Skeletal muscle tissue (tissue), 4 donors: ENCODE results near the gene WDR13. TPM values are rescaled to one million over a fixed set of nuclear protein-coding genes. Genes with fewer than 3 reads are reported as not detected.
A peak's percentile ranks its signal among the peaks of the same experiment; 100 is the strongest.

Experiments
- H3K27ac ChIP-seq: one replicate; pipeline ENCODE4 v1.7.0; 2013; ENCODE audit warnings: mild to moderate bottlenecking, low read depth, low read length, inconsistent platforms
- H3K27me3 ChIP-seq, 3 donors: one replicate each; pipeline ENCODE4 v1.7.0; 2013; ENCODE audit warnings: low read length in 3 of 3; ENCODE audit not compliant: control insufficient read depth in 3 of 3, insufficient read depth in 3 of 3
- H3K36me3 ChIP-seq, 3 donors: one replicate each; pipeline ENCODE4 v1.7.0; 2013; ENCODE audit warnings: low read length in 3 of 3; ENCODE audit not compliant: control insufficient read depth in 3 of 3, insufficient read depth in 3 of 3
- H3K4me1 ChIP-seq, 3 donors: one replicate each; pipeline ENCODE4 v1.7.0; 2013; ENCODE audit warnings: low read length in 3 of 3, mild to moderate bottlenecking in 3 of 3; ENCODE audit not compliant: control insufficient read depth in 3 of 3, insufficient read depth in 3 of 3
- H3K4me3 ChIP-seq, 3 donors: one replicate each; pipeline ENCODE4 v1.7.0; 2013; ENCODE audit warnings: low read length in 3 of 3
- H3K9ac ChIP-seq, 3 donors: one replicate each; pipeline ENCODE4 v1.7.0; 2013; ENCODE audit warnings: low read length in 3 of 3, mild to moderate bottlenecking in 3 of 3, moderate library complexity in 2 of 3, low read depth in 1 of 3
- H3K9me3 ChIP-seq, 3 donors: one replicate each; pipeline ENCODE4 v1.7.0; 2013; ENCODE audit warnings: low read length in 3 of 3; ENCODE audit not compliant: control insufficient read depth in 3 of 3
- total RNA-seq: library from RNA; depleted of rRNA; stranded (reverse); fragments of >200 nt; gene quantifications from one replicate; pipeline ENCODE4 v1.2.3, GENCODE V29; 2014
- donor health status: Osteomylitis.

Gene WDR13
- total RNA-seq, 1 donor from 2014 or later = 50.6 TPM

DNA sequence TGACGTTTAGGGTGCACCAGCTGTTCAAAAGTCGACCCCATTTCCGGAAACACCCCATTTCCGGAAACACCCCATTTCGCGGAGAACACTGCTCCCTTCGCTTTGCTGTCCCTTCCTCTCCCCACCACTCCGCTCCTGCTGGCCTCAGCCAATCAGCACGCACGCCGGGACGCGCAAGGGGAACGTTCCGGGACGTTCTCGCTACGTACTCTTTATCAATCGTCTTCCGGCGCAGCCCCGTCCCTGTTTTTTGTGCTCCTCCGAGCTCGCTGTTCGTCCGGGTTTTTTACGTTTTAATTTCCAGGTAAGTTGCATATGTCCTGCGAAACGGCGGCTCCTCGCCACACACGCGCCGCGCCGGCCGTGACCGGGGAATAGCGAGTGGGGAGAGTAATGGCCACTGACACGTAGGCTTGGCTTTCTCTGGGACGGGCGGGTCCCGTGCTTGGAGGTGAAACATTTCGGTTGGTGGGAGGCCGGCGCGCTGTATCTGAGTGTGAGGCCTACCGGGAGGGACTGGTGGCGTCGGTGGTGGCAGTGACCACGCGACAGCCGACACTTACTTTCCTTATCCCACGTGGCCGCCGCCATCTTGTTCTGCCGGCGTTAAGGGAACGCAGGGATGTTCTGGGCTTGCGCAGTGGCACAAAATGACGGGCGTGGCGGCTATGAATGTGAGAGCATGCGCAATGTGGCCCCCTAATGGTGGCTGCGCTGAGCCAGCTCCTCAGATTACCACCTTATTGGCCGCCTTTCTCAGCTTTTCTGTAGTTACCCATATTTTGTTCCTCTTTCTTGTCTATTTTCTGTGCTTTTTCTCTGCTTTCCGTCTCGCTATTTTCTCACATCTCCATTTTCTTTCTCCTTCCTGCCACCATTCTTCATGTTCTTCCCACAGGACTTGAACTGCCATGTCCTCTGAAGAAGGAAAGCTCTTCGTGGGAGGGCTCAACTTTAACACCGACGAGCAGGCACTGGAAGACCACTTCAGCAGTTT, 22.7 kb upstream of the WDR13 start, which contains the start of gene RBM3:
Gene RBM3 (plus strand): TSS at position 215 of the 997 bp plus-strand sequence. CDS start 697 bp downstream, at position 912.
- Histone ChIP-seq H3K9me3 (no peaks in the 10 kb centered on the region), H3K4me1 (peaks cover 11 to 18% (median 16%) of the 10 kb centered on the region in 3 donors), H3K4me3 (peak within 1 kb of the TSS; percentile 71 to 90 (median 84)), H3K27ac (peak within 1 kb of the TSS; percentile 99), H3K9ac (peak within 1 kb of the TSS; percentile 90 to 95 (median 94)), H3K27me3 (no peaks in the 10 kb centered on the region), H3K36me3 (peaks cover 19 to 28% (median 21%) of the 10 kb centered on the region in 3 donors)

DNA sequence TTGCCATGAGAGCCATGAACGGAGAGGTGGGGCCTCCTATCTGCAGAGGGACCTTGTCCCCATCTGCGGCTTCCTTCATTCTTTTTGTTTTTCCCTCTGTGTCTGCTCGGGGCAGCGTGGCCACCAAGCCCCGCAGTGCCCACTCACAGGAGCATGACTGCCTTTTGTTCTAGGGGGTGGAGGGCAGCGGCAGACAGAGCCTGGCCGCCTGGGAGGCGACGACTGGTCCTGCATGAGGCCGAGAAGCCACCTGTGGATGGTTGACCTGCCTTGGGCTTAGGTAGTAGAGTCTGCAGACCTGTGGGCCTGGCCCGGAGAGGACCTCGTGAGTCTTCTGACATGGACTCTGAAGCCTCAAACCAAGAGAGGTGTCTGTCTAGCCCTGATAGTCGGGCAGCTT, 21.6 kb upstream of the WDR13 start:
- Histone ChIP-seq H3K36me3 (peaks cover 19 to 28% (median 23%) of the 10 kb centered on the region in 3 donors), H3K4me1 (peaks cover 11 to 18% (median 16%) of the 10 kb centered on the region in 3 donors), H3K4me3 (peak overlapping the region; percentile 71 to 90 (median 84)), H3K27me3 (no peaks in the 10 kb centered on the region), H3K9ac (peak overlapping the region in 2 of 3 donors; percentile 33 to 90), H3K27ac (peak overlapping the region; percentile 99), H3K9me3 (no peaks in the 10 kb centered on the region)

DNA sequence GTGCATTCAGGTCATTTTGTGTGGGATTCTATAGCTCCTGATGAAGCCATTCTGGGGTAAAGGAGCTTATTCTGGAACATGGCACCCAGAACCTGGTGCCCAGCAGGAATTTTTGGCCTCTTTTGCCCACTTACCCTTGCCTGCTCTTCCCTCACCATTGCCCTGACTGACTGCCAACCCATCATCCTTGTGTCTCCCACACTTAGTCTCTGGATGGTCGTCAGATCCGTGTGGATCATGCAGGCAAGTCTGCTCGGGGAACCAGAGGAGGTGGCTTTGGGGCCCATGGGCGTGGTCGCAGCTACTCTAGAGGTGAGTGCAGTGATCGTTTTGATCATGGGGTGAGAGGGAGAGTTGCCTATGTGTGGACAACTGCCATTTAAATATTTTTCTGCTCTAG, 21.2 kb upstream of the WDR13 start:
- H3K4me3 ChIP-seq = peak overlapping the region in 1 of 3 donors; percentile 12
- H3K9me3 ChIP-seq = no peaks in the 10 kb centered on the region
- H3K27ac ChIP-seq = peak overlapping the region; percentile 99
- H3K9ac ChIP-seq = peak overlapping the region; percentile 2 to 42 (median 33)
- peaks cover 11 to 18% (median 16%) of the 10 kb centered on the region in 3 donors for H3K4me1 ChIP-seq
- H3K36me3 ChIP-seq = peaks cover 19 to 28% (median 23%) of the 10 kb centered on the region in 3 donors
- H3K27me3 ChIP-seq = no peaks in the 10 kb centered on the region

DNA sequence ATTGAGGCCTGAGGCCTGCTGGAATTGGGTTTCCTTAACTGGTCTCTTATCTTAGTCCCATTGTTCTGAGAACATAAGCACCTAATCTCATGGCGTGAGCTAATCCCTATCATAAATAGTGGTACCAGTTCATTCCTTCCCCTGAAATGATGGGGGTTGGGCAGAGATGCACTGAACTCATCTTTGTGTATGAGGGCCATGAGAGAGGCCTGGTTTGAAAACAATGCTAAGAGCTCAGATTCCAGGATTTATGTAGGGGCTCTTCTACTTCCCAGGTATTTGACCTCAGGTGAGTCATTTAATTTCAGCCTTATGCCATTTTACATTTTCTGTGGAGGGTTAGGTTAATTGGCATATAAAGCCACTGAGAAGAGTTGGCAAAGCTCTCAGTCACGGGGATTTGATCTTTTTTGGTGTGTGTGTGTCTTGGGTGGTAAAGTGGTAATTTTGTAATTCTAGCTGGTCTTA, 18.6 kb upstream of the WDR13 start:
- Histone ChIP-seq H3K4me1 (peaks cover 11 to 17% (median 16%) of the 10 kb centered on the region in 3 donors), H3K36me3 (peaks cover 19 to 28% (median 23%) of the 10 kb centered on the region in 3 donors), H3K27me3 (no peaks in the 10 kb centered on the region), H3K4me3 (no peak overlapping the region), H3K9me3 (no peaks in the 10 kb centered on the region), H3K9ac (no peak overlapping the region), H3K27ac (no peak overlapping the region)

DNA sequence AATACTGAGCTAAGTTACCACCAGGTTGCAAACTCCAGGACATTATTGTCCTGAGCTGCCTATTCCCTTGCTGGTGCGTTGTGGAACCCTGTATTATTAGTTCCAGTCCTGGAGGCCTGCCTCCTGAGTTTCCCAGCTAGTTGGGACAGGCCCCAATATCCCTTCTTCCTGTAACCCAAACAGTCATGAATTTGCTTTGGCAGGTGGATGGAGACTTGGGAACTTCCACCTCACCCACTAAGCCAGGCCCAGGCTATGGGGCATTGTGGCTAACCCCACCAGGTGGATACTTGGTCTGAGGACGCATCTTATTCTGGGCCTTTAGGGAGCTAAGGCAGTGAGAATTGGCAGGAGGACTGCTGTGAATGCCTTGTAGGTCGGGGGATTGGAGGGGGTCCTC, 18.0 kb upstream of the WDR13 start:
- H3K9me3 ChIP-seq = no peaks in the 10 kb centered on the region
- no peaks in the 10 kb centered on the region for H3K27me3 ChIP-seq
- peaks cover 19 to 28% (median 23%) of the 10 kb centered on the region in 3 donors for H3K36me3 ChIP-seq
- H3K9ac ChIP-seq = no peak overlapping the region
- H3K27ac ChIP-seq = no peak overlapping the region
- no peak overlapping the region for H3K4me3 ChIP-seq
- H3K4me1 ChIP-seq = peaks cover 11 to 16% (median 16%) of the 10 kb centered on the region in 3 donors

DNA sequence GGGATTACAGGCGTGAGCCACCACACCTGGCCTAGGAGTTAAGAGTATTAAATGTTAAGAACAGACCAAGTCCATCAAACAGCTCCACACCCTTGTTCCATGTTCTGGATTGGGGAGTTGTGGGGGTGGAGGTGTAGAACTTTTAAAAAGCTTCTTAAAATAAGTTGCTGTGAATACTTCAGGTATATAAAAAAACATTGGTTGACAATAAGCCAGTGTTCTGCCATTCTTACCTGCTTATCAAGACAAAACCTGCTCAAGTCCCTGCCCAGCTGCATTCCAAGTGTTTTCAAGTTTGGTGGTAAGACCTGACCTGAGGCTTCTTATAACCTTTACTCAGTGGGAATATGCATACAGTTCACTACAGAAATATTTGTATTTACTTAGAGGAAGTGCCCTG, 16.6 kb upstream of the WDR13 start:
- no peak overlapping the region for H3K27ac ChIP-seq
- H3K4me3 ChIP-seq = no peak overlapping the region
- peaks cover 6 to 9% (median 8%) of the 10 kb centered on the region in 3 donors for H3K4me1 ChIP-seq
- no peak overlapping the region for H3K9ac ChIP-seq
- H3K36me3 ChIP-seq = peaks cover 15 to 22% (median 17%) of the 10 kb centered on the region in 3 donors
- H3K27me3 ChIP-seq = no peaks in the 10 kb centered on the region
- H3K9me3 ChIP-seq = no peaks in the 10 kb centered on the region

DNA sequence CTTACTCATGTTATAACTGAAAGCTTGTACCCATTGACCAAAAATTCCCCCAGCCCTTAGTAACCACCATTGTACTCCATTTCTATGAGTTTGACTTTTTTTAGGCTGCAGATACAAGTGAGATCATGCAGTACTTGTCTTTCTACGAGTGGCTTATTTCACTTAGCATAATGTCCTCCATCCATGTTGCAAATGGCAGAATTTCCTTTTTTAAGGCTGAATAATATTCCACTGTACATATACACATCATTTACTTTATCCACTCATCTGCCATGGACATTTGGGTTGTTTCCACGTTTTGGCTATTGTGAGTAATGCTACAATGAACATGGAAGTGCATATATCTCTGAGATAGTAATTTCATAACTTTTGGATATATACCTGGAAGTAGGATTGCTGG, 12.6 kb upstream of the WDR13 start:
- no peak overlapping the region for H3K27ac ChIP-seq

DNA sequence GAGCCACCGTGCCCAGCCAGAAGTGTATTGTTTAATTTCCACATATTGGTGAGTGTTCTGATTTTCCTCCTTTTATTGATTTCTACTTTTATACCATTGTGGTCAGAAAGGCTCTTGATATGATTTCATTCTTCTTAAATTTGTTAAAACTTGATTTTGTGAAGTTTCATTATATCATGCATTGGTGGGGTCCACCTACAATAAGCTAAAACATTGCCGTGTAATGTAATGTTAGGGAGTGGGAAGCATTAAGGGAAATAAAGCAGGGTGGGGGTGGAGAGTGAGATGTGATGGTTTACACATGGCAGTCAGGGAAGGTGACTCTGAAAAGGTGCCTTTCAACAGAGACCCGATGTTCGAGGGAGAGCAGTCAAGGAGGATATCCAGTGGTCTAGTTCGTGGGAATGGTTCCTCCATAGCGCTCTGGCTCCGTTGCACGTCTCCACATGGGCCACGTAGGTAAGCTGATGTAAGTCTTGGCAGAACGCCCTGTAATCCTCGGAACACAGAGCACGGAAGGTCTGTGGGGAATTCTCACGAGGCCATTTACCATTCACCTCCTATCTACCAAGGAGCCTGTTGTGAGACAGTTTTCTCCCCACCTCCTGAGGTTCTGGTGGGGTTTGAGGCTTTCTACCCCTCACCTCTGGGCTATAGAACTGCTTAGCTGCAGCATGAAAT, 7.7 kb upstream of the WDR13 start:
- no peaks in the 10 kb centered on the region for H3K9me3 ChIP-seq
- no peak overlapping the region for H3K4me3 ChIP-seq
- no peak overlapping the region for H3K9ac ChIP-seq
- H3K27ac ChIP-seq = no peak overlapping the region
- peaks cover 0 to 5% (median 0%) of the 10 kb centered on the region in 3 donors for H3K4me1 ChIP-seq
- H3K27me3 ChIP-seq = peaks cover 0 to 3% (median 0%) of the 10 kb centered on the region in 3 donors
- no peaks in the 10 kb centered on the region for H3K36me3 ChIP-seq

More for the DNA sequence above, 12.6 kb upstream of the WDR13 start:
- Histone ChIP-seq H3K9me3 (no peaks in the 10 kb centered on the region), H3K36me3 (peaks cover 0 to under 1% (median 0%) of the 10 kb centered on the region in 3 donors), H3K4me3 (no peak overlapping the region), H3K27me3 (peaks cover 0 to 2% (median 0%) of the 10 kb centered on the region in 3 donors), H3K4me1 (no peaks in the 10 kb centered on the region), H3K9ac (no peak overlapping the region)

DNA sequence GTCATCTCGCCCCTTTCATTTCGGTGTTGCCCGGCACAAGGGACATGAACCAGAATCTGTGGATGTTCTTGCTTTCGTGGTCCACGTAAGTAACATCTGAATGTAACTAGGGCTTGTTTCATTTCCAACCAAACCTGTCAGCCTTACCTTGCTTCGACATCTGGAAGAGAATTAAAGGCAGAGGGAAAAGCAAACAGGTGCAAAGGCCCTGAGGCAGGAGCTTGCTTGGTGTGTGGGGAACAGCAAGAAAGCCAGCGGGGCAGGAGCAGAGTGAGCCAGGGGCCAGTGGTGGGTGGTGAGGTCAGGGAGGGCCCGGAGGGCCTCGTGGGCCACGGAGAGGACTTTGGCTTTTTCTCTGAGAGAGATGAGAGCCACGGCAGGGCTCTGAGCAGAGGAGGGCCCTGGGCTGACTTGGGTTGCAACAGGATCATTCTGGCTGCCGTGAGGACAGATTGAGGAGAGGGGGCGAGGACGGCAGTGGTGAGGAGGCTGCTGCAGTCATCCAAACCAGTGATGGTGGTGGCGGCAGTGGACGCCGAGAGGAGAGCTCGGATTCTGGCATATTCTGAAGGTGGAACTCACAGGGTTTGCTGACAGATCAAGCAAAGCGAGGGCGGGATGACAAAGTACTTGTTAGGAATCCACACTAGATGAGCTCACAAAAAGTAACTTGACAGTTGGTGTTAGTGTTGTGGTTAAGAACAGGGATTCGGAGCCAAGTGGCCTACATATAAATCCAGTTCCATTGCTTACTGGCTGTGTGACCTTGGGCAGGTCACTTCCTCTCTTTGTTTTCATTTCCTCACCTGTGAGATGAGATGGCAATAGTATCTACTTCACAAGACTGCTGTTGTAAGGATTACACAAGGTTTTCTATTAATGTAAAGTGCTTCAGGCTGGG, 6.8 kb upstream of the WDR13 start:
- peak overlapping the region; percentile 36 for H3K27ac ChIP-seq
- H3K27me3 ChIP-seq = peaks cover 0 to 3% (median 0%) of the 10 kb centered on the region in 3 donors
- H3K4me3 ChIP-seq = no peak overlapping the region

More for the DNA sequence above, 6.8 kb upstream of the WDR13 start:
- Histone ChIP-seq H3K36me3 (no peaks in the 10 kb centered on the region), H3K4me1 (peaks cover 0 to 5% (median 0%) of the 10 kb centered on the region in 3 donors), H3K9ac (no peak overlapping the region), H3K9me3 (no peaks in the 10 kb centered on the region)
